Neural progenitor cell (in vitro differentiated cells): ENCODE measurements around the gene TBCD.

Experiments used
- CTCF ChIP-seq: fragments of 200-600 bp; sonication (generic); IDR thresholded peaks from 2 replicates; pipeline ENCODE4 v1.5.1; 2017; ENCODE audit warnings: antibody characterized with exemption, mild to moderate bottlenecking
- EZH2 ChIP-seq: fragments of 200-600 bp; sonication (generic); IDR thresholded peaks from 2 replicates; pipeline ENCODE4 v1.6.1; 2017; ENCODE audit warnings: antibody characterized with exemption, mild to moderate bottlenecking, moderate library complexity
- EZH2phosphoT487 ChIP-seq: fragments of 200-600 bp; sonication (generic); IDR thresholded peaks from 2 replicates; pipeline ENCODE4 v1.6.1; 2017; ENCODE audit warnings: antibody characterized with exemption

- TF ChIP-seq CTCF (no peak), EZH2 (no peak), EZH2phosphoT487 (no peak)
Observed at GRCh38 chr17:82751171-82751570, 694 bp upstream of the TBCD start.
